GM21723 (cell line): Measurements from ENCODE around the gene ZNF341.

Experiments
- ATAC-seq: cut with Tn5 transposase; IDR thresholded peaks from one replicate; pipeline ENCODE4 v1.9.1; 2021; ENCODE audit warnings: mild to moderate bottlenecking, moderate library complexity; ENCODE audit not compliant: unreplicated experiment

ZNF341 gene

GRCh38 chr20:33701629-33702450, 30.0 kb upstream of the ZNF341 start:
- ATAC-seq: no peak

GRCh38 chr20:33702861-33703260, 28.9 kb upstream of the ZNF341 start:
- ATAC-seq: no peak

- no peak for ATAC-seq
Measured at GRCh38 chr20:33703498-33704137, 28.2 kb upstream of the ZNF341 start.

- no peak for ATAC-seq
Measured at GRCh38 chr20:33704197-33704924, 27.4 kb upstream of the ZNF341 start.

DNA sequence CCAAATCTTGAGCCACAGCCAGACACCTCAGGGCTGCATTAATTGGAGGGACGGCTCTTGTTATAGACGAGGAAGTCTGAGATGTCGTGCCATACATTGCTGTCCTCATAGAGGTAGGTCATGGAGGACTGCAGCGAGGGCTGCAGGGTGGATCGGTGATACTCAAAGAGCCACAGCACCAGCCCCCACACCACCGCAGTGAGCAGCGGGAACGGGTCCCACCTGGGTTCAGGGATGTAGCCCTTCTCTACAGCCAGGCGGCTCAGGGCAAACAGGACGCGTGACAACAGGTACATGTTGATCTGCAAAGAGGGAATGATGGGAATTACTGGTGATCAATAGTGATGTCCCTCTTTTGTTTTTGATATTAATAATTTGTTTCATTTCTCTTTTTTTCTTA, 24.1 kb upstream of the ZNF341 start:
- no peak for ATAC-seq

DNA sequence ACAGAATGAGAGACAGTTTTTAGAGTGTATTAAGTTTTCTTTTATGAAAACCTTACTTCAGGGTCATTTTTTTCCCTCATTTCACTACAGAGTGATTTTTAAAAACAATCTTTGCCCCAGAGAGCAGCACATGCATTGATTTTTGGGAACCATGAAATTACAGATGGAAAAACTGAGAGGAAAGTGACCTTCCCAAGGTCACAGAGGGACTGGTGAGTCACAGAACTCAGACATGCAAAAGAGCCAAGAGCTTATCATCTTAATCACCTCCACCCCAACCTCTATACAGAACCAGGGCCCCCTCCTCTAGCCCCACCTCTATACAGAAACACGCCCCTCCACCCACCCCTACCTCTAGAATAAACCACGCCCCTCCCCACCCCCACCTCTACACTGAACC, 22.4 kb upstream of the ZNF341 start:
- ATAC-seq: no peak

- ATAC-seq: no peak
Measured at GRCh38 chr20:33709905-33710541, 21.8 kb upstream of the ZNF341 start.

DNA sequence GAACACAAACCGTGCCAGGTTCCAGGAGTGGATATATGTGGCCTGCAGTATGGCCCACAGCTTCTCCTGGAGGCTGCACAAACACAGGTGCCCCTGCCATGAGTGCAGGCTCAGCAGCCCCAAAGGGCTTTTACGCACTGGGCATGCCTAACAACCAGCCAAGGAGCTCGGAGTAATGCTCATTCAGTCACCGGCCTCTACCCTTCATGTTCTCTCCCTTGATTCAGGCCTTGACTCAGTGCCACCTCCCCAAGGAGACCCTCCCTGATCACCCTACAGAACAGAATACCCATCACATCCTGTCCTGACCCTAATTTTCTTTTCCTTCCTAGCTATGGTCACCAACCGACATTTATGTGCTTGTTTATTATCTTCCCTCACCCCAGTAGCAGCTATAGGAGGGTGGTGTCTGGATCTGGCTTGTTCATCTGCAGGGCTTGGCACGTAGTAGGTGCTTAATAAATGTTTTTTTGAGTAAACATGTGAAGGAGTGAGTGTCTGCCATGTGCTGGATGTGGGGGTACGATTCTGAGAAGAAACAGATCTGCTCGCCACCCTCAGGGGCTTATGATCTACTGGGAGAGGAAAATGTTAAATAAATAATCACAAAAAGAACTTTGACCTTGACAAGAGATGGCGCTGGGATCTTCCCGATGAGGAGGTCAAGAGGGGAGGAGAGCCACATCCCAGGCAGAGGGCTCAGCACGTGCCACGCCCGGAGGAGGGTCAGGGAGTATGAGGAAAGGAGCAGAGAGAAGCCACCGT, 20.9 kb upstream of the ZNF341 start:
- no peak for ATAC-seq

DNA sequence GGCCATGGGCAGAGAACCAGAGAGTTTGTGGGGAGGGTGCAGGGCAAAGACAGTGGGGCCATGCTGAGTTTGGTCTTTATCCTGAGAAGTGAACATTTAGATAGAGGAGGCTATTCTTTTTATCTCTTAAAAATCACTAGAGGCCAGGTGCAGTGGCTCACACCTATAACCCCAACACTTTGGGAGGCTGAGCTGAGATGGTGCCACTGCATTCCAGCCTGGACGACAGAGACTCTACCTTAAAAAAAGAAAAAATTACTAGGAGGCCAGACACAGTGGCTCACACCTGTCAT, 20.4 kb upstream of the ZNF341 start:
- ATAC-seq: no peak

DNA sequence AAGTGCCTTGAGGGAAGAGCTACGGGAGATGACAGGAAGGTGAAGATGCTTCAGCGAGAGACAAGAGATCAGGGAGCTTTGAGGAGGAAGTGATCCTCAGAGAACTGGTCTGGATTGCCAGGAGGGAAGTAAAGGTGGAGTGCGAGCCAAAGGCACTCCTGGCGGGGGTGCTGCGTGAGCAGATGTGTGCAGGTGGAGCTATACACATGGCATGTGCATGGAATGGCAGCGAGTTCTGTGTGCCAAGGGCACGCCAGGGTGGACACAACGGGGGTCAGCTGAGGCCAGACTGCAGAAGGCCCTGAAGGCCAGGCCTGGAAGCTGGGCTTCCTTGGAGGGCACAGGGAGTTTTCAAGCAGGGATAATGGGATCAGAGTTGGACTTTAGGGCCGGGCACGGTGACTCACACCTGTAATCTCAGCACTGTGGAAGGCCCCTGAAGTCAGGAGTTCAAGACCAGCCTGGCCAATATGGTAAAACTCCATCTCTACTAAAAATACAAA, 17.9 kb upstream of the ZNF341 start:
- ATAC-seq: no peak

GRCh38 chr20:33716498-33716897, 15.3 kb upstream of the ZNF341 start:
- no peak for ATAC-seq

DNA sequence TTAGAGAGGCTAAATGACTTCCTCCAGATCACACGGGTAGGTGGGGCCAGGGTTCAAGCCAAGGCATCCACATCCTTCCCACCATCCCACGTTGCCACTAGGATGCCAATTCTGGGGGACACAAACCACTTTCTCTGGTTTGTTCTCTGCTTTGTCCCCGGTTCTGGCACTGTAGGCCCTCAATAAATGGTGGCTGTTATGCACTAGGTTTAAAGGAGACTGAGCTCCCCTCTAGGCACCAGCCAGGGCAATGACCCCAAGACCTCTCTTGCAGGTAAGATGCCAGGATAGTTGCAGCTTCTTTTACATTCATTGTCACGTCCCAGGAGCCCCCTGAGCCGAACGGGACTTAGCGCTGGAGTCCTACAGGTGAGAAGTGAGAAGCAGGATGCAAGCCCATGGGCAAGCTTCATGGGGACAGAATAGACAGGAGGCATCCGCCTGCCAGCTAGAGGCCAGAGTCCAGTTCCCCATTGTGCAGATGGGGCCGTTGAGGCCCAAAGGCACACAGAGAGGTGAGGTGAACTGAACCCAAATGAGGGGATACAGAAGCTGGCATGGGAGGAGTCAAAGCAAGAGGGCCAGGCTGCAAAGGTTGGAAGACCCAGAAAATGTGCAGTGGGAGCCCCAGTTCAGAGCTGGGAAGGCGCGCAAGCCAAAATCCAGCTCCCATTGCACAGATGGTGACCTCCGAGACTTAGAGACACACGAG, 12.4 kb upstream of the ZNF341 start:
- ATAC-seq: no peak

GRCh38 chr20:33719989-33720709, 11.6 kb upstream of the ZNF341 start, which contains the start of gene PXMP4:
TSS of gene PXMP4 (minus strand) at chr20:33720310. CDS start at chr20:33720207, 103 bp downstream.
- peak; percentile 94 for ATAC-seq

DNA sequence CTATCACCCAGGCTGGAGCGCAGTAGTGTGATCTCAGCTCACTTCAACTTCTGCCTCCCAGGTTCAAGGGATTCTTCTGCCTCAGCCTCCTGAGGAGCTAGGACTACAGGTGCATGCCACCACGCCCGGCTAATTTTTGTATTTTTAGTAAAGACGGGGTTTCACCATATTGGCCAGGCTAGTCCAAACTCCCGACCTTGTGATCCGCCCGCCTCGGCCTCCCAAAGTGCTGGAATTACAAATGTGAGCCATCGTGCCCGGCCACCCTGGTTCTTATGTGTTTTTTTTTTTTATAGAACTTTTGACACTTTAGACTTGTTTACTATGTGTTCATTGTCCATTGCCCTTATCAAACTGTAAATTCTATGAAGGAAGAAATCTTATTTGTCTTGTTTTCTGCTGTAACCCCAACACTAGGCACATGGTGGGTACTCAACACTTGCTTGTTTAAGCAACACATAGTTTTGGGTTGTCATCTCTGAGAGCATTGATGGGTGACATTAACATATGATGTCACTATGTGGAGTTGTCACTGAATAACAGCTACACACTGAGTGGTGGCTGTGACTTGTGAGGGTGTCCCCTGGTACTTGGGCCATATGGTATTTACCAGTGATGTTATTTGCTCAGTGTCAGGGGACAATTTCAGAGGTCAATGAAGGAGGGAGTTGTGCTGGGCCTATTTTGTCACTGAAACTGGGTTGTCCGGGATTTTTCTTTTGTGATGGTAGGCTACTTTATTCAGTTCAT, 10.2 kb upstream of the ZNF341 start:
- no peak for ATAC-seq

- no peak for ATAC-seq
Measured at GRCh38 chr20:33724439-33725094, 7.2 kb upstream of the ZNF341 start.

GRCh38 chr20:33725607-33726264, 6.1 kb upstream of the ZNF341 start:
- no peak for ATAC-seq

DNA sequence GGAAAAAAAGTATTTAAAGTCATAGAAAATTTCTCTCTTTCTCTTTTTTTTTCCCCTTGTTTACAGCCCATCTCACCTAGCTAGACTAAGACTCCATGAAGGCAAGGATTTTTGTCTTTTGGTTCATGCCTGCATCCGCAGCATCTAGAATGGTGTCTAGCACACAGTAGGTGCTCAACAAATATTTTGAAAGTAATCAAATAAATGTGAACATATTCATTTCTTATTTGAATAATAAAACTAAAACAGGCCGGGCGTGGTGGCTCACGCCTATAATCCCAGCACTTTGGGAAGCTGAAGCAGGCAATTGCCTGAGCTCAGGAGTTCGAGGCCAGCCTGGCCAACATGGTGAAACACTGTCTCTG, 4.7 kb upstream of the ZNF341 start:
- no peak for ATAC-seq

DNA sequence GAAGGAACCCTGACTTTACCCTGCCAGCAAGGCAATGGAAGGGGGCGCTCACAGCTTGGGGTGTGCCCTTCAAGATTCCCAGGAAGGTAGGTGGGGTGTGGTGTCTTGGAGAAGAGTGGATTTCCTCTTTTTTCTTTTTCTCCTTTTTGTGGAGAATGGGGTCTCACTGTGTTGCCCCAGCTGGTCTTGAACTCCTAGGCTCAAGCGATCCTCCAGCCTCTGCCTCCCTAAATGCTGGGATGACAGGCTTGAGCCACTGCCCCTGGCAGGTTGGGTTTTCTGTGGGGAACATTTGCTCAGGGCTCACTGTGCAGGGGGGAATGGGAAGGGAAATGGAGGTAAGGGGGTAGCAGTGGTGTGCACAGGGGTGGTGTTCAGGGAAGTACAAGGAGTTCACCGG, 4.0 kb upstream of the ZNF341 start:
- no peak for ATAC-seq
